HUES6 (cell line): Measurements from ENCODE around the gene PPP6R3.
A peak's percentile ranks its signal among the peaks of the same experiment; 100 is the strongest.

Experiments
- H3K27ac ChIP-seq: 2 replicates; pipeline ENCODE4 v1.7.0; 2013; ENCODE audit warnings: low read depth, mild to moderate bottlenecking, low read length, inconsistent platforms
- H3K27me3 ChIP-seq: 2 replicates; pipeline ENCODE4 v1.6.1; 2013; ENCODE audit warnings: low read length; ENCODE audit not compliant: control insufficient read depth, insufficient read depth
- H3K36me3 ChIP-seq: 2 replicates; pipeline ENCODE4 v1.6.1; 2013; ENCODE audit warnings: low read length; ENCODE audit not compliant: control insufficient read depth, insufficient read depth
- H3K4me1 ChIP-seq: 2 replicates; pipeline ENCODE4 v1.6.1; 2013; ENCODE audit warnings: low read length; ENCODE audit not compliant: control insufficient read depth, insufficient read depth
- H3K4me3 ChIP-seq: 2 replicates; pipeline ENCODE4 v1.5.1; 2013; ENCODE audit warnings: low read depth, low read length
- H3K9ac ChIP-seq: one replicate; pipeline ENCODE4 v1.6.1; 2013; ENCODE audit warnings: mild to moderate bottlenecking, low read length
- H3K9me3 ChIP-seq: 2 replicates; pipeline ENCODE4 v1.6.1; 2013; ENCODE audit warnings: low read depth, low read length; ENCODE audit not compliant: control insufficient read depth, insufficient read depth

The PPP6R3 gene

DNA sequence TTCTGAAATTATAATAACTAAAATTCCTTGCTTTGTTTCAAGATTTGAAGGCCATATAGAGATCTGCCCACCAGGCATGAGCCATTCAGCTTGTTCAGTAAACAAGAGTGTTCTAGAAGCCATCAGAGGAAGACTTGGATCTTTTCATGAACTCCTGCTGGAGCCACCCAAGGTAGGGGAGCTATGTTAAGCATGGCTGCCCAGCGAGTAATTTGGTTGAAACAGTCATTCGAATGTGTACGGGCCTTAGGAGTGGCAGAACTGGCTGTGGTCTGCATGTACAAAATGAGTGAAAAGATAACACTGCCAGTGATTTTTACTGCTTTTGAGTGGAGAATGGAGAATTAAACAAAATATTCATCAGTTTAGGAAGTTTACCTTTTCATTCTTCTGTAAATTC lies 103.7 kb downstream of the PPP6R3 start:
- H3K9ac ChIP-seq: no peak overlapping the region
- H3K27me3 ChIP-seq: no peaks in the 10 kb centered on the region
- no peak overlapping the region for H3K4me3 ChIP-seq
- H3K4me1 ChIP-seq: no peaks in the 10 kb centered on the region
- H3K36me3 ChIP-seq: peaks cover 87% of the 10 kb centered on the region
- no peaks in the 10 kb centered on the region for H3K9me3 ChIP-seq
- H3K27ac ChIP-seq: no peak overlapping the region

- H3K36me3 ChIP-seq: peaks cover 89% of the 10 kb centered on the region
Measured at GRCh38 chr11:68565768-68566167, 105.2 kb downstream of the PPP6R3 start.

GRCh38 chr11:68567553-68567952 lies 107.0 kb downstream of the PPP6R3 start:
- Histone ChIP-seq H3K9ac (no peak overlapping the region), H3K4me1 (no peaks in the 10 kb centered on the region), H3K27ac (no peak overlapping the region), H3K4me3 (no peak overlapping the region), H3K36me3 (peaks cover 96% of the 10 kb centered on the region), H3K9me3 (no peaks in the 10 kb centered on the region), H3K27me3 (no peaks in the 10 kb centered on the region)

More at GRCh38 chr11:68565768-68566167, 105.2 kb downstream of the PPP6R3 start:
- Histone ChIP-seq H3K9ac (no peak overlapping the region), H3K4me1 (no peaks in the 10 kb centered on the region), H3K27ac (no peak overlapping the region), H3K9me3 (no peaks in the 10 kb centered on the region), H3K4me3 (no peak overlapping the region), H3K27me3 (no peaks in the 10 kb centered on the region)

GRCh38 chr11:68569357-68569756 lies 108.8 kb downstream of the PPP6R3 start:
- Histone ChIP-seq H3K27ac (no peak overlapping the region), H3K36me3 (peaks cover 94% of the 10 kb centered on the region), H3K4me3 (no peak overlapping the region), H3K4me1 (peaks cover 8% of the 10 kb centered on the region; the same call in 1 of the 2 replicates), H3K27me3 (no peaks in the 10 kb centered on the region), H3K9me3 (no peaks in the 10 kb centered on the region), H3K9ac (no peak overlapping the region)

DNA sequence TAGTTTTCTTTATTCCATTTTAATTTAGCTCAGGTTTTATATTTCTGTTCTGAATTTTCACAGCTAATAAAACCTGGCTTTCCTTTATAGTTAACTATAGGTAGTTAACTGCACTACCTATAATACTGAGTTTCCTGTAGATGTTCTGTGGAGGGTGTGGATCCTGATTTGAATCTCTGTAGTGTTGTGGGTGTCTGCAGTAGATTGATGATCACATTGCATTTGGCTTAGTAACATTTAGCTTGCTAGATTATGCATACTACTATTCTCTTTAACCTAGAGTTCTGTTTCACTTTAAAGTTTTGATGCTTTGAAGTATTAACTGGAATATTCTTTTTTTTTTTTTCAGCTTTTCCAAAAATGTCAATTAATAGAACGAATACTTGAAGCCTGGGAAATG lies 110.1 kb downstream of the PPP6R3 start:
- no peak overlapping the region for H3K9ac ChIP-seq
- peaks cover 94% of the 10 kb centered on the region for H3K36me3 ChIP-seq
- peaks cover 9% of the 10 kb centered on the region; the same call in 1 of the 2 replicates for H3K4me1 ChIP-seq
- H3K9me3 ChIP-seq: no peaks in the 10 kb centered on the region
- no peak overlapping the region for H3K27ac ChIP-seq
- no peak overlapping the region for H3K4me3 ChIP-seq
- H3K27me3 ChIP-seq: no peaks in the 10 kb centered on the region

GRCh38 chr11:68574308-68574707 lies 113.8 kb downstream of the PPP6R3 start:
- peaks cover 9% of the 10 kb centered on the region; the same call in 1 of the 2 replicates for H3K4me1 ChIP-seq
- H3K9ac ChIP-seq: no peak overlapping the region
- no peaks in the 10 kb centered on the region for H3K9me3 ChIP-seq
- no peaks in the 10 kb centered on the region for H3K27me3 ChIP-seq
- no peak overlapping the region for H3K27ac ChIP-seq
- H3K36me3 ChIP-seq: peaks cover 96% of the 10 kb centered on the region
- no peak overlapping the region for H3K4me3 ChIP-seq

GRCh38 chr11:68575025-68575665 lies 114.6 kb downstream of the PPP6R3 start:
- peaks cover 94% of the 10 kb centered on the region for H3K36me3 ChIP-seq
- H3K9ac ChIP-seq: no peak overlapping the region
- no peak overlapping the region for H3K4me3 ChIP-seq
- H3K4me1 ChIP-seq: peaks cover 9% of the 10 kb centered on the region; the same call in 1 of the 2 replicates
- H3K9me3 ChIP-seq: no peaks in the 10 kb centered on the region
- no peak overlapping the region for H3K27ac ChIP-seq
- no peaks in the 10 kb centered on the region for H3K27me3 ChIP-seq

DNA sequence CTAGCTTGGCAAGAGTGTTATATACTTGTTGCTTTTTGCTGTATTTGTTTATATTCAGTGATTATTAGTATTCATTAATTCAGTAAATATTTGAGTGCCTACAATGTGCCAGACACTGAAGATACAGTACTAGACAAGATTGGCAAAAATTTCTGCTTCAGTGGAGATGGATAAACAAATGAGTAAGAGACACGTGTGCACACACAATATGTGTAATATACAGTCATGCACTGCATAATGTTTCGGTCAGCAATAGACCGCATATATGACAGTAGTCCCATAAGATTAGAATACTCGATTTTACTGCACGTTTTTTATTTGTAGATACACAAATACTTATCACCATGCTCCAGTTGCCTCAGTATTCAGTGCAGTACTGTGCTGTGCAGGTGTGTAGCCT lies 118.9 kb downstream of the PPP6R3 start:
- Histone ChIP-seq H3K9ac (no peak overlapping the region), H3K27me3 (no peaks in the 10 kb centered on the region), H3K9me3 (no peaks in the 10 kb centered on the region), H3K27ac (no peak overlapping the region), H3K4me1 (no peaks in the 10 kb centered on the region), H3K4me3 (no peak overlapping the region), H3K36me3 (peaks cover 77% of the 10 kb centered on the region)

DNA sequence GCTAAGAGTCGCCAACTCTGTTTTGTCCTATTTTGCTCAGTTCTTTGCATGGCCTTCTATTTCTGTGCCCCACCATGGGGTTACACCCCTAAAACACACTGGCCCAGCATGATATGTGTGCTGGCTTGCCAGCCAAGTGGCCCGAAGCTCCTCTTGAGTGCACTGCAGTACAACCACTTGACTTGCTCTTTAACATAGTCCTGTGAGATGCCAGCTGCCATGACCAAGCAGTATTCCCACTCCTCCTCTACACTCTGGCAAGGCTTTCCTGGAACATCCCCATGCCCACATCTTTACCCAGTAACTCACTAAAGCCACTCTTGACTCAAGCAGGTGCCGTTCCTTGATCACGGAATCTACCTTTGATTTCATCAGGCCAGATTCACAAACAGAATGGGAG lies 120.9 kb downstream of the PPP6R3 start:
- Histone ChIP-seq H3K27me3 (no peaks in the 10 kb centered on the region), H3K36me3 (peaks cover 77% of the 10 kb centered on the region), H3K4me3 (no peak overlapping the region), H3K9ac (no peak overlapping the region), H3K4me1 (no peaks in the 10 kb centered on the region), H3K9me3 (no peaks in the 10 kb centered on the region), H3K27ac (no peak overlapping the region)

DNA sequence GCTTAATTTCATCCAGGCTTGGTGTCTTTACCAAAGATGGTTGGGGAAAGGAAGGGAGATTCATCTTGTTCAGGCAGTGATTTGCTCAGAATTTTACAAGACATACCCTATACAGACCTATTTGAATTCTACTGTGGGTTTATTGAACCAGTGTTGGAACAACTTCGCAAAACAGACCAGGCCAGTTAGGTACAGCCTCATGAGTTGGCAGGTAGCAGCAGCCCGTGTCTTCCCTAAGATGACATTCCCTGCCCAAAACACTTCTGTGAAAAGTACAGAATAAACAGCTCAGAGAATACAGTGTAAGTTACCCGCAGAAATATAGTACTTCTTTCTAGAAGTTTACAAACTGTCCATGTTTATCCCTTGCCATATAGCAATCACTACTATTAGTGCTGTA lies 121.3 kb downstream of the PPP6R3 start:
- Histone ChIP-seq H3K27ac (no peak overlapping the region), H3K9me3 (no peaks in the 10 kb centered on the region), H3K27me3 (no peaks in the 10 kb centered on the region), H3K4me1 (no peaks in the 10 kb centered on the region), H3K9ac (no peak overlapping the region), H3K4me3 (no peak overlapping the region), H3K36me3 (peaks cover 77% of the 10 kb centered on the region)

- H3K27ac ChIP-seq: 0 out of 2 replicates have a peak overlapping the region, but pooled peaks have one; percentile 13
- H3K4me1 ChIP-seq: no peaks in the 10 kb centered on the region
- H3K9me3 ChIP-seq: no peaks in the 10 kb centered on the region
- H3K36me3 ChIP-seq: peaks cover 76% of the 10 kb centered on the region
- no peaks in the 10 kb centered on the region for H3K27me3 ChIP-seq
- no peak overlapping the region for H3K4me3 ChIP-seq
- no peak overlapping the region for H3K9ac ChIP-seq
Measured at GRCh38 chr11:68582416-68583040, 122.0 kb downstream of the PPP6R3 start.
